ENCODE results near the gene TRIM24.

DNA sequence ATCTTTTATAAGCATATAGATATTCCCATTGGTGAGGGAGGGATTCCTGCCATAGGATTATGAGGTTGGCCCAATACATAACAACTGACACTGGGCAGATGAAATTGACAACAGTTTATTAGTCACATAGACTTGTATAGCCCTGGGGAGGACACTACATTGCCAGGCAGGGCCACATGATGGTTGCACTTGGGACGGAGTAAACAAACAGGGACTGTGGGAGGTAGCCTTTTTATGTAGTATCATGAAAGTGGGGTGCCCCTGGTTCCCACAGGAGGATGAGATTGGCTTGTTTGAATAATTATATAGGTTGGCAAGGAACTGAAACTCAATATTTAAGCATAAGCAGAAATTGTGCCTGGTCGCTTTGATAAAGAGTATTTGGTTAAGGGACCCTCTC lies 23.5 kb downstream of the TRIM24 start:
- TF ChIP-seq CTCF (conservative IDR thresholded peaks at IDR 0.05) (no peak), ZFX (IDR thresholded peaks at IDR 0.05) (no peak)
